Effector memory CD8-positive, alpha-beta T cell (primary cell): ENCODE measurements around the gene TTLL8.

Source experiments
- ATAC-seq: fragments of 150-1000 bp; cut with Tn5 transposase; replicated peaks from 2 replicates; pipeline ENCODE4 v1.10.0; 2021; ENCODE audit warnings: mild to moderate bottlenecking, moderate library complexity
- DNase-seq, 3 experiments: peaks; one replicate each; pipeline ENCODE4 v3.0.0; 2021
- H3K27ac Mint-ChIP-seq, 2 donors: one replicate each; pipeline ENCODE4 v1.8.0; 2022; ENCODE audit warnings: mild to moderate bottlenecking in 2 of 2, mixed read lengths in 2 of 2, moderate library complexity in 2 of 2
- H3K27me3 Mint-ChIP-seq, 2 donors: one replicate each; pipeline ENCODE4 v1.8.0; 2022; ENCODE audit warnings: mixed read lengths in 2 of 2
- H3K36me3 Mint-ChIP-seq: one replicate; pipeline ENCODE4 v1.8.0; 2022; ENCODE audit warnings: mild to moderate bottlenecking, moderate library complexity, mixed read lengths; ENCODE audit not compliant: insufficient read depth
- H3K4me1 Mint-ChIP-seq, 2 donors: one replicate each; pipeline ENCODE4 v1.8.0; 2022; ENCODE audit warnings: low read depth in 2 of 2, mixed read lengths in 2 of 2
- H3K4me3 Mint-ChIP-seq, 2 donors: one replicate each; pipeline ENCODE4 v1.8.0; 2022; ENCODE audit warnings: mild to moderate bottlenecking in 2 of 2, mixed read lengths in 2 of 2, moderate library complexity in 2 of 2
- H3K9me3 Mint-ChIP-seq, 2 donors: one replicate each; pipeline ENCODE4 v1.8.0; 2022; ENCODE audit warnings: mixed read lengths in 2 of 2

Gene TTLL8

DNA sequence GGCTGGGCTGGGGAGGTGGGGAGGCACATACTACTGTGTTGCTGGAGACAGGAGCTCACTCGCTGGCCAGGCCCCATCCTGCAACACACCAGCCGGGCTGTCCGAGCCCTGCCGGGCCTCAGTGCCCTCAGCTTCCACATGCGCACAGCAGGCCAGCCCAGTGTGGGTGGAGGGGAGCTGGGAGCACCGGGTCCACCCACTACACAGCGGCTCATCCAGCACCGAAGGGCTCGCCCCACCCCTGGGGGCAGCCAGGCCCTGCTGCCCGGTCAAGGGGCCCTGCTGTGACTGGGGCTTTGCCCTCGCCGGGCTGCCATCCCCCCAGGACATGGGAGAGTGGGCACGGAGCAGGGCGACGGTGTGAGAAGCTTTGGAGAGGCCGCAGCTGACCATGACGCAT lies 9.3 kb downstream of the TTLL8 start:
- Mint-ChIP-seq H3K27ac (no peak overlapping the region), H3K36me3 (no peaks in the 10 kb centered on the region), H3K27me3 (peaks cover 13 to 20% of the 10 kb centered on the region in 2 donors), H3K4me3 (no peak overlapping the region), H3K9me3 (no peaks in the 10 kb centered on the region), H3K4me1 (peaks cover 6 to 9% of the 10 kb centered on the region in 2 donors)
- no peak for ATAC-seq
- no peak for DNase-seq

DNA sequence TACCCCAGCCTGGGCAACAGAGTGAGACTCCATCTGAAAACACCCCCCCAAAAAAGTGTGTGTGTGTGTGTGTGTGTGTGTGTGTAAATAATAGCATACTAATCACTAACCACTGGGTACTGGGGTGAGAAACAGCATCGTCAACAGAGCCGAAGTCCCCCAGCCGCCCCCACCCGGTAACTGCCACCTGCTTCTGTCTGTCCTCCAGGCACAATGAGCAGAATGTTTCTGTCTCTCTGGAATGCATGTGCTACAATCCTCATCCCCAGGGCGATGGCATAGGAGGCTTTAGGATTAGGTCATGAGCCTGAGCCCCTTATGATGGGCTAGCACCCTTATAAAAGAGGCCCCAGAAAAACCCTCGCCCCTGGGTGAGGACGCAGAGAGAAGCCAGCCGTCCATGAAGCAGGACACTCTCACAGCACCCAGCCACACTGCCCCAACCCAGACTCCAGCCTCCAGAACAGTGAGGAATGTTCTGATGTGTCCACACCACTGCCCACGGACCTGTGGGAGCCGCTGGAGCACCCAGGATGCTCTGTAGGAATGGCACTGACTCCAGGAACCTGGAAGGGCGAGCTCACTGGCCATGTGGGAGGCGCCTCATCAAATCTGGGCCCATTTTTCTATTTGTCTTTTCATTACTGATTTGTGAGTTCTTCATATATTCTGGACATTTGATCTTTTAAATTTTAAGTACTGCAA lies 9.9 kb downstream of the TTLL8 start:
- H3K27me3 Mint-ChIP-seq, result peaks cover 19 to 22% of the 10 kb centered on the region in 2 donors
- no peak overlapping the region for H3K4me3 Mint-ChIP-seq
- DNase-seq (no peak), ATAC-seq (no peak)
- no peaks in the 10 kb centered on the region for H3K36me3 Mint-ChIP-seq
- H3K9me3 Mint-ChIP-seq, result no peaks in the 10 kb centered on the region
- no peak overlapping the region for H3K27ac Mint-ChIP-seq
- peaks cover 6 to 14% of the 10 kb centered on the region in 2 donors for H3K4me1 Mint-ChIP-seq

DNA sequence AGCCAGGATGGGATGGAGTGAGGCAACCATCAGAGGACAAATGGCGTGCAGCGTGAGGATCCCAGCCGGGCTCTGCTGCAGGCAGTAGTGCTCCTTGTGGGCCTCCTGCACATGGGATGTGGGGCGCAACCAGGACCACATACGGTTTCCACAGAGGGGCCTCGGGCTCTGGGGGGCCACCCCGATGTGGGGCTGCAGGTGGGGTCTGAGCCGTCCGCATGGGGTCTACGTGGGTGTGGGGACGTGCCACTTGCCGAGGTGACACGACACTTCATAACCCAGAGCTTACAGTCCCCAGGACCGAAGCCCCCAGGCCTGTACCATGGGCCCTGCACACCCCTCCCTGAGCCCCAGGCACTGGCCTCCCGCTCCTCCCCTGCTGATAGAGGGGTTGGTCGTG lies 10.8 kb downstream of the TTLL8 start:
- ATAC-seq, result no peak
- Mint-ChIP-seq H3K4me3 (no peak overlapping the region), H3K36me3 (no peaks in the 10 kb centered on the region), H3K27ac (no peak overlapping the region), H3K27me3 (peaks cover 25 to 31% of the 10 kb centered on the region in 2 donors), H3K4me1 (peaks cover 6 to 14% of the 10 kb centered on the region in 2 donors), H3K9me3 (no peaks in the 10 kb centered on the region)
- no peak for DNase-seq

DNA sequence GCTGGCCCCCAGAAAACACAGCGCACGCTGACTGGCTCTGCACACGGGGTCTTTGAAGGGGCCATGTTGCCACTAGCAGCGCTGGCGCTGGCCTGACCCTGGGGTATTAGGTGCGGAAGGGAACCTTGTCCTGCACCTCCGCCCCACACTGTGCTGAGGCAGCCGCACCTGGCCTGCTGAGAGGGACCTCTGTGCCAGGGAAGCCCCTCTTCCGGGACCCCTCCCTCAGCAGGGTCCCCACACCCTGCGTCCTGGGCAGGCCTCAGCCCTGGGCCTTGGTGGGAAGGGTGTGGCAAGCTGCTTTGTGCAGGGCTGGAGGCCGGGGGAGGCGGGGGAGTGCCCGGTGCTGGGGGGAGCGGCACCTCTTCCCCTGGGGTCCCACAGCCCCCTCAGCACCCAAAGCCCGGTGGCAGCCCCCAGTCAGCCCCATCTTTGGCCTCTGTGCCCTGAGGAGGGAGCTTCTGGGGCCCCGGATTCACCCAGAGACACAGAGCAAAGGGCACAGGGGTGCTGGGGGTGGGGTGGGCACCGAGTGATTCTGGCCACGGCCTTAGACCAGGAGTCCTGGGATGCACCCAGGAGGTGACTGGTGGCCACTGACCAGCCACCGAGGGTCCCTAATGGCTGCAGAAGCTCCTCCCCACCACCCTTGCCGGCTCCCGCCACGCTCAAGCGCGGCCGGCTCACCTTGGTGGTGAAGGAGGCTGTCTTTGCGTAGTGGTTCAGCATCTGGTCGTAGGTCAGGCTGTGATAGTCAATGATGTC lies 11.4 kb downstream of the TTLL8 start:
- no peaks in the 10 kb centered on the region for H3K9me3 Mint-ChIP-seq
- H3K4me1 Mint-ChIP-seq, result peaks cover 6 to 14% of the 10 kb centered on the region in 2 donors

DNA sequence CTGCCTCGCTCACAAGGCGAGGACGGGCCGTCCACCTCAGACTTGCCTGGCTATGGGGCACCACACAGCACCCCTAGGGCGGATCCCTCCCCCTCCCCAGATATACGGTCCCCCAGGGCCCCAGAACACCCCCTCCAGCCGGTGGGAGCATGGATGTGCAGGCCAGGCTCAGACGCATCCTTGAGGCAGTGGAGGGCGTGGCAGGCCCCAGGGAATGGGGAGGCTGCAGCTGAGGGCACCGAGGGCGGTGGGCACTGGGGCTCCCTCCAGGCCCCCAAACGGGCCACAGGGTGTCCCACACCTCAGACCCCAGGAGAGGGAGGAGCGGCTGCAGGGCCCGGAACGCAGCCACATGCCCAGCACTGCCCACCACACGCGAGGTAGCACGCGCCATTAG lies 12.1 kb downstream of the TTLL8 start:
- H3K4me3 Mint-ChIP-seq, result no peak overlapping the region

More for the DNA sequence above, 11.4 kb downstream of the TTLL8 start:
- Mint-ChIP-seq H3K4me3 (no peak overlapping the region), H3K27me3 (peaks cover 21 to 37% of the 10 kb centered on the region in 2 donors), H3K27ac (no peak overlapping the region), H3K36me3 (no peaks in the 10 kb centered on the region)
- ATAC-seq (no peak), DNase-seq (no peak)

DNA sequence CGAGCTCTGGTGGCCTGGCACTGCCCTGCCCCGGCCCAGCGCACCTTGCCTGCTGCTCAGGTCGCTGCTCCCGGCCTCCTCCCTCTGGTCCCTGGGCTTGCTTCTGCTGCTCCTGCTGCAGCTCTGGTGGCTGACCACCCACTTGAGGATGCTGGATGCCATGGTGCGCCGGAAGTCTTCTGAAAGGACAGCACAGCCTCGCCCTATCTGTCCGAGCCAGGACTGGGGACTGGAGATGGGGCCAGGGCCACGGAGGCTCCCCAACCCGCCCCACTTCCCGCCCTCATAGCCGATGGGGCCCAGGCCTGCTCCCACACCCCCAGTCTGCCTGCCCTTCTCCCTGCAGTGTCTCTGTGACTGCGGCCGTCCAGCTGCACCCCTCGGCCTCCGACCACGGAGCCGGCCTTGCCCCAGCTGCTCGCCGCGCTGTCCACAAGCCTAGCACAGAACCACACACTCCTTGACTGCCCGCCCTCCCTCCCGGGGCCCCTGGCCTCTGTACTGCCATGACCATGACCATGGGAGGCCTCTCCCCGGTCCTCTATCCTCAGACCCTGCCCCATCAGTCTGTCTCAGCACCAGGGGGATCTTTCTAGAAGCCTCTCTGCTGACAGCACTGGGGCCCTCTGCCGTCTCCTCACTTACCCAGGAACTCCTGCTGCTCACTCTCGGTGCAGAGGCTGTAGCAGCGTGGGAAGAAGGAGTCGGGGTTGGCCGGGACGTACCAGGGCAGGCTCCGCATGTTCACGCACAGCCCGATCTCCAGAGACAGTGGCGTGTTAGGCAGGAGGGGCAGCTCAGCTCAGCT lies 12.7 kb downstream of the TTLL8 start:
- DNase-seq (no peak), ATAC-seq (no peak)
- Mint-ChIP-seq H3K9me3 (no peaks in the 10 kb centered on the region), H3K4me3 (no peak overlapping the region), H3K27ac (peak overlapping the region in 1 of 2 donors; percentile 64), H3K36me3 (no peaks in the 10 kb centered on the region), H3K4me1 (peaks cover 6 to 14% of the 10 kb centered on the region in 2 donors), H3K27me3 (peaks cover 26 to 33% of the 10 kb centered on the region in 2 donors)

More for the DNA sequence above, 12.1 kb downstream of the TTLL8 start:
- no peaks in the 10 kb centered on the region for H3K36me3 Mint-ChIP-seq
- H3K27me3 Mint-ChIP-seq, result peaks cover 24 to 37% of the 10 kb centered on the region in 2 donors
- ATAC-seq (no peak), DNase-seq (no peak)
- no peak overlapping the region for H3K27ac Mint-ChIP-seq
- no peaks in the 10 kb centered on the region for H3K9me3 Mint-ChIP-seq
- H3K4me1 Mint-ChIP-seq, result peaks cover 6 to 14% of the 10 kb centered on the region in 2 donors

DNA sequence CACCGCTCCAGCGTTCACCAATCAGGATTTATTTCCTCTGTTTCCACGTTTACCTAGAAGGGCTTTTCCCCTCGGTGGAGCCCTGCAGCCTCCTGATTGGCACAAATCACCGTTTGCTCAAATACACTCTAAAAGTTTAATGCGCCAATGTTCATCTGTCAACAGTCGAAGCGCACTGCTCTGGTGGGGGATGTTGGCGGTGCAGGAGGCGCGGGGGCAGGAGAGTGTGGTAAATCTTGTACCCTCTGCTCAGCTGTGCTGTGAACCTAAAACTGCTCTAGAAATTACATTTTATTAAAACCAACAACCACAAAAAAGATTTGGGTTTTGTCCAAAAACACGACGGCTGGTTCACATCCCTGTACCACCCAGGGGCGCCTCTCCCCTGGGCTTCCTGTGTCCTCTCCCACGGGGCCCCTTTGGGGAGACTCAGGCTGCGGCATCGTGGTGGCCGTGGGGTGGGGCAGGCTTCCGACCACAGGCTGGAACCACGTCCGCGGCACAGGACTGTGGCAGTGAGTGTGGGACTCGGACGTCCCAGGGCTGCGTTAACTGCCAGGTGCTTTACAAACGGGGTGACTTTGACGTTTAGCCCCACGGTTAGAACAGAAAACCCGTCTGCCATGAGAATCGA lies 13.5 kb downstream of the TTLL8 start:
- no peaks in the 10 kb centered on the region for H3K9me3 Mint-ChIP-seq

DNA sequence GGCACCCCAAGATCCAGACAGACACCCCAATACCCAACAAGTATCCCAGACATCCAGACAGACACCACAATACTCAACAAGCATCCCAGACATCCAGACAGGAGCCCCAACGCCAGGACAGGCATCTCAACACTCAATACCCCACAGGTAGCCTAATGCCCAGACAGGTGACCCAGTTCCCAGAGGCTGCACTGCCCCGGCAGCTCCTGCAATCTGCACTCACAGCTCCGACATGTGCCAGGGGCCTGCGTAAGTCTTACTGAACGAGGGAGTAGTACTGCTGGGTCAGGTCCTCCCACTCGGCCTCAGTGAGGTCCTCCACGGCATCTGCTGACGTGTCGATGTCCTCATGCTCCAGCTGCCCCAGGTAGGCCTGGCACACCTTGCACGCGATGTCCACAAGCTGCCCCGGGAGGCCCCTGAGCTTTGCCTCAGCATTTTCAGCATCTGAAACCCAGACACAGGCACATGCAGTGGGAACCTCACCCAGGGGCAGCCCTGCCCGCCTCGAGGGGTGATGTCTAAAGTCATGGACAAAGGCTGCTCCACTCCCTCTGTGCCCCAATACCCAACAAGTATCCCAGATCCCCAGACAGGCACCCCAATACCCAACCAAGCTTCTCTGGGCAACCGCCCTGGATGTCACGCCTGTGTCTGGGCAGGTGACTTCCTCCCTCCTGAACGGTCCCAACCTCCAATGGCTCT lies 16.6 kb downstream of the TTLL8 start:
- Mint-ChIP-seq H3K27ac (no peak overlapping the region), H3K36me3 (no peaks in the 10 kb centered on the region), H3K4me3 (no peak overlapping the region), H3K4me1 (peaks cover 6 to 14% of the 10 kb centered on the region in 2 donors), H3K27me3 (peaks cover 26 to 32% of the 10 kb centered on the region in 2 donors), H3K9me3 (peaks cover 0 to 1% of the 10 kb centered on the region in 2 donors)
- ATAC-seq (no peak), DNase-seq (no peak)

More for the DNA sequence above, 13.5 kb downstream of the TTLL8 start:
- Mint-ChIP-seq H3K36me3 (no peaks in the 10 kb centered on the region), H3K27me3 (peaks cover 26 to 32% of the 10 kb centered on the region in 2 donors), H3K27ac (peak overlapping the region in 1 of 2 donors; percentile 64), H3K4me3 (peak overlapping the region in 1 of 2 donors; percentile 43), H3K4me1 (peaks cover 6 to 14% of the 10 kb centered on the region in 2 donors)
- ATAC-seq (peak; percentile 16), DNase-seq (no peak)

DNA sequence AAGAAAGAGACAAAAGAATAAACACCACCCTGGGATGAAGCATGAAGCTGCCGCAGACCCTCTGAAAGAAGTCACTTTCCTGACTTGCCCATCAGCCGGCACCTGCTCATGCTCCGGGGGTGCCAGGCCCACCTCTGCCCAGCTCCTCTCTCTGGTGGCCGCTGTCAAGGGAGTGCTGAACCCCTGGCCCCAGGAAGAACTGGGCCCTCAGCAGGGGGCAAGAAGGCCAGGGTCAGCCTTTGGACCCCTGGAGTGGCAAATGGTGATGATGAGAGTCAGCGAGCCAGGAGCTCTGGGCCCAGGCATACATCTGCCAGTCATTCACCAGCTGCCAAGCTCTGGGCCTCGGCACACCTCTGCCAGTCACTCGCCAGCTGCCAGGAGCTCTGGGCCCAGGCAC lies 17.4 kb downstream of the TTLL8 start:
- H3K9me3 Mint-ChIP-seq, result peaks cover 0 to 1% of the 10 kb centered on the region in 2 donors
- no peak overlapping the region for H3K27ac Mint-ChIP-seq
- peaks cover 6 to 14% of the 10 kb centered on the region in 2 donors for H3K4me1 Mint-ChIP-seq
- H3K36me3 Mint-ChIP-seq, result no peaks in the 10 kb centered on the region
- no peak overlapping the region for H3K4me3 Mint-ChIP-seq
- ATAC-seq (no peak), DNase-seq (no peak)
- H3K27me3 Mint-ChIP-seq, result peaks cover 26 to 32% of the 10 kb centered on the region in 2 donors

DNA sequence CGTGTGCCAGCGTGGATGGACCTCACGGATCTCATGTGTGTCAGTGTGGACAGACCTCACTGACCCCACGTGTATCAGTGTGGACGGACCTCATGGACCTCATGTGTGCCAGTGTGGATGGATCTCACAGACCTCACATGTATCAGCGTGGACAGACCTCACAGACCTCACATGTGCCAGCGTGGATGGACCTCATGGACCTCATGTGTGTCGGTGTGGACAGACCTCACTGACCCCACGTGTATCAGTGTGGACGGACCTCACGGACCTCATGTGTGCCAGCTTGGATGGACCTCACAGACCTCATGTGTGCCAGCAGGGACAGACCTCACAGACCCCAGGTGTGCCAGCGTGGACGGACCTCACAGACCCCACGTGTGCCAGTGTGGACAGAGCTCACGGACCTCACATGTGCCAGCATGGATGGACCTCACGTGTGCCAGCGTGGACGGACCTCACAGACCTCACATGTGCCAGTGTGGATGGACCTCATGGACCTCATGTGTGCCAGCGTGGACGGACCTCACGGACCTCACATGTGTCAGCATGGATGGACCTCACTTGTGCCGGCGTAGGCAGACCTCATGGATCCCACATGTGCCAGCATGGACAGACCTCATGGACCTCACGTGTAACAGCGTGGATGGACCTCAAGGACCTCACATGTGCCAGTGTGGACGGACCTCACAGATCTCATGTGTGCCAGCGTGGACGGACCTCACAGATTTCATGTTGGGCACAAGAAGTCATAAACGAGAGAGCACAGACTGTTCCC lies 18.2 kb downstream of the TTLL8 start:
- Mint-ChIP-seq H3K27me3 (peaks cover 26 to 38% of the 10 kb centered on the region in 2 donors), H3K4me3 (no peak overlapping the region), H3K27ac (no peak overlapping the region), H3K36me3 (no peaks in the 10 kb centered on the region), H3K4me1 (peaks cover 5 to 14% of the 10 kb centered on the region in 2 donors), H3K9me3 (peaks cover 0 to 1% of the 10 kb centered on the region in 2 donors)
- ATAC-seq (no peak), DNase-seq (no peak)

DNA sequence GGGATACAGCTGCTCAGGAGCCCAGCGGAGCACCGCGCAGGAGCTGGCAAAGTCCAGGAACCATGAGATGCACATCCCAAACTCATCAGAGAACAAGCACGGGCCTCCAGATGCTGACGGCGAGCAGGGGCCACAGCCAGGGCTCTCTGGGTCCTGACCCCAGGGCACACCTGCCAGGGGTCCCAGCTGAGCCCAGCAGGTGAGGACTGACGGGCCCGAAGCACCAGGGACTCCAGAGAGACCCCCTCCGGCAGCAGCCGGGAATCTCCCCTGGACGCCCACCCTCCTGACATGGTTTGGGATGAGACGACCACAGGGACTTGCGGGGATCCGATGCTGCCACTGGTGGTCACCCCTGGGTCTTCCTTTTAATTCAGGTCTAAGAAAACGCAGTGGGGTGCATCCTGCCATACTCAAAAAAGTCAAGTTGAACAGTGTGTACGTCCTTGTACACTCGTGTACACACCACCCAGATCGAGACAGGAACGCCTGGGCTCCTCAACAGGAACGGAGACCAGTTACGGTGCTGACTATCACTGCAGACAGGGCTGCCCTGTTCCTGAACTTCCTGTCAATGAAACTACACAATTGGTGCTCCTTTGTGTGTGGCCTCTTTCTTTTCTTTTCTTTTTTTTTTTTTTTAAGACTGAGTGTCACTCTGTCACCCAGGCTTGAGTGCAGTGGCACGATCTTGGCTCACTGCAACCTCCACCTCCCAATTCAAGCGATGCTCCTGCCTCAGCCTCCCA lies 21.9 kb downstream of the TTLL8 start:
- Mint-ChIP-seq H3K27me3 (peaks cover 12 to 40% of the 10 kb centered on the region in 2 donors), H3K36me3 (no peaks in the 10 kb centered on the region), H3K9me3 (peaks cover 0 to 1% of the 10 kb centered on the region in 2 donors), H3K27ac (no peak overlapping the region), H3K4me3 (no peak overlapping the region), H3K4me1 (no peaks in the 10 kb centered on the region)
- no peak for DNase-seq
- no peak for ATAC-seq
